Umbilical cord (tissue), 2 donors: ENCODE measurements around the gene OLFM1. TPM values are rescaled to one million over a fixed set of nuclear protein-coding genes. Genes with fewer than 3 reads are reported as not detected.

Source experiments
- DNase-seq: peaks from one replicate; pipeline ENCODE4 v3.0.0-alpha.2; 2015; ENCODE audit warnings: low spot score
- total RNA-seq: library from RNA; depleted of rRNA; stranded (reverse); fragments of >200 nt; gene quantifications from one replicate; pipeline ENCODE4 v1.2.3, GENCODE V29; 2014; ENCODE audit warnings: low replicate concordance; ENCODE audit not compliant: insufficient read depth

The OLFM1 gene
- total RNA-seq, 1 donor from 2014 or later, result 3.6 TPM

- DNase-seq, result no peak
Measured at GRCh38 chr9:135076876-135077430, 10.5 kb upstream of the OLFM1 start.

GRCh38 chr9:135077497-135078200 is 9.8 kb upstream of the OLFM1 start:
- peak; percentile 25 for DNase-seq

- no peak for DNase-seq
Measured at GRCh38 chr9:135078361-135078821, 9.1 kb upstream of the OLFM1 start.

GRCh38 chr9:135079018-135079417 is 8.4 kb upstream of the OLFM1 start:
- DNase-seq, result no peak

GRCh38 chr9:135079676-135080075 is 7.8 kb upstream of the OLFM1 start:
- DNase-seq, result no peak

GRCh38 chr9:135080286-135081263 is 6.9 kb upstream of the OLFM1 start:
- DNase-seq, result no peak

GRCh38 chr9:135081264-135081660 is 6.2 kb upstream of the OLFM1 start:
- DNase-seq, result no peak

GRCh38 chr9:135081731-135082130 is 5.7 kb upstream of the OLFM1 start:
- no peak for DNase-seq

- DNase-seq, result no peak
Measured at GRCh38 chr9:135082536-135082935, 4.9 kb upstream of the OLFM1 start.

GRCh38 chr9:135083241-135083810 is 4.1 kb upstream of the OLFM1 start:
- no peak for DNase-seq

GRCh38 chr9:135083831-135084230 is 3.6 kb upstream of the OLFM1 start:
- DNase-seq, result no peak

GRCh38 chr9:135084262-135084661 is 3.2 kb upstream of the OLFM1 start:
- DNase-seq, result no peak

- no peak for DNase-seq
Measured at GRCh38 chr9:135084881-135085760, 2.3 kb upstream of the OLFM1 start.

GRCh38 chr9:135085830-135086546 is 1.5 kb upstream of the OLFM1 start:
- DNase-seq, result peak; percentile 58

GRCh38 chr9:135086597-135087488 is 625 bp upstream of the OLFM1 start:
- DNase-seq, result no peak

- DNase-seq, result no peak
Measured at GRCh38 chr9:135087899-135088347, 455 bp downstream of the OLFM1 start.

GRCh38 chr9:135088348-135088978 is 995 bp downstream of the OLFM1 start:
- no peak for DNase-seq

GRCh38 chr9:135088979-135089847 is 1.7 kb downstream of the OLFM1 start:
- no peak for DNase-seq
